GM18526 (cell line): ENCODE measurements around the gene WDR70.
A peak's percentile ranks its signal among the peaks of the same experiment; 100 is the strongest.

Experiments
- POLR2A ChIP-seq: IDR thresholded peaks from 3 replicates; pipeline ENCODE4 v1.6.1; 2011; ENCODE audit not compliant: insufficient read length; ENCODE audit errors: extremely low read depth

WDR70 gene

DNA sequence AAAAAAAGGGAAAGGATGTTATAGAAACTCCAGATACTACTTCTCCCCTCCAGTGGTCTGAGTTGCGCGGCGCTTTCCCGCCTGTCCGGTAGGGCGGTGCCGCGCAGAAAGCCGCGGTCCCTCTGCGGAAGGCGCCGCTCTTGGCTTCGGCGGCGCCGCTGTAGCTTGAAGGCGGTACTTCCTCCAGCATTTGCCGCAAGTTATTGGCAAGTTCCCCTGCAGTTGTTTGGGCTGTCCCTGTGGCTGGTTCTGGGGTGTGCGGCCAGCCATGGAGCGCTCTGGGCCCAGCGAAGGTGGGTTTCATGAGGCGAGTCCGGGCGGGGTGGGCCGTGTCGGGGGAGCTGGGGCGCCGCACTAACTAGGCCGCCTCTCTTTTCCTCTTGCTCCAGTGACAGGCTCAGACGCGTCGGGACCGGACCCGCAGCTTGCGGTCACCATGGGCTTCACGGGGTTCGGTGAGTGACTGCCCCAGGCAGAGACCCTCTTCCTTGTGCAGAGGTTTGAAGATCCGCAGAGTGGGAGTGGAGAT is at the start of gene WDR70:
Gene WDR70, plus strand, starts transcription at position 219 of the 529 bp plus-strand sequence. Its CDS starts 50 bp downstream, at position 269.
- TF ChIP-seq POLR2A, result peak; percentile 67

DNA sequence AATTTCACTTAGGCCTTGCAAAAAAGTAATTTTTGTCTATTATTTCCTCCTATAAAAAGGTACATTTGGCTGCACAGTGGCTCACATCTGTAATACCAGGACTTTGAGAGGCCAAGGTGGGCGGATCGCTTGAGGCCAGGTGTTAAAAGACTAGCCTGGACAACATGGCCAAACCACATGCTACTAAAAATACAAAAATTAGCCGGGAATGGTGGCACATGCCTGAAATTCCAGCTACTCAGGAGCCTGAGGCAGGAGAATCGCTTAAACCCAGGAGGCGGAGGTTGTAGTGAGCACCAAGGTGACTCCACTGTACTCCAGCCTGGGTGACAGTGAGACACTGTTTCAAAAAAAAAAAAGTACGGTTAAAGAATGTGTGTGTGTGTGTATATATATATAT is 24.0 kb upstream of the WDR70 start:
- TF ChIP-seq POLR2A, result no peak

DNA sequence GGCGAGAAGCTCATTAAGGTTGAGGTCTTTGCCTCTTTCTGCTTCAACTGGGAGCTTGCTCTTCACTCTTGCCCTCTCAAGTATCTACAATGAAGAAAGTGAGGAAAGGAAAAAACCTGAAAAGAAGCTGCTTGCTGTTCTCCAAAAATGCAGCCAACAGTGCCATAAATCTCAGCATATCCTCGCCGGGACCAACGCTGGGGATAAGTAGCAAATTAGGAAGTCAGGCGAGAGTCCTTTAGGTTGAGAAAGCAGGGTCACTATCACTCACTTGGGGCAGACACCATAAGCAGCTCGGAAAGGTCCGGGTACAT is 8.6 kb upstream of the WDR70 start:
- TF ChIP-seq POLR2A, result no peak

DNA sequence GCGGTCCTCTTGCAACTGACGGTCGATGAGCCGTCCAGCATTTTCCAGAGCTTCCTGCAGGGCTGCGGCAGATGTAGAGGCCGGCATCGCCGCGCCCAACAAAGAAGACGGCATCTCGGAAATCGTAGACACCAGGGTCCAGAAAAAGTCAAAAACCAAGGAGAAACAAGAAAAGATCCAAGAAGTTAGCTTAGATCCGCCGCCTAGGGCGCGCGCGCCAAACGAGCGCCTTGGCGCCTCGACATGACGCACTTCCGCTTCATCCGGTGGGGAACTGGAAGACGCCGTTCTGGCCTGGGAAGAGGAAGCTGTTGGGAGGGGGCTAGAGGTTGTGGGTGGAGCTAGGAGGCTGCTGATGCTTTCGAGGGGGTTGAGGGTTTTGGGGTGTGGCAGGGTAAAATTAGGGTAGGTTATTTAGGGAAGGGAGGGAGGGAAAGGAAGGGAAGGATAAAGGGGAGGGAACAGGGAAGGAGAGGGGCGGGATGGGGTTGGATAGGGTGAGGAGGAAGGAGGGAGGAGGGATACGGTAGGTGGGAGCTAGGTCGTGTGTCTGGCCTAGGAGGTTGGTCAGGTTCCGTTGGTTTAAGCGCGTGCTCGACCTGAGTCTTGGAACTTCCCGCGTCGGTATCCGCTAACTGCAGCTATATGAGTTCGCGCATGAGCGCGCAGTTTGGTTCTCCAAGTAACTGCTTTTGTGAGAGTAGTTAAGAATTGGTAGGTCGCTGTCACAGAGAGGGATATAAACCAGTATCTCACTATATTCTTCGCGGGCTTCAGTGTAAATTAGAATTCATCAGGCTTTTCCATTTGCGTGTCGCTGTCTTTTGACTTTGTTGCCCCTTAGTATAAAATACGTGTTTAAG is 8.0 kb upstream of the WDR70 start, which contains the start of gene NUP155:
Gene NUP155, minus strand, starts transcription at position 243 of the 863 bp plus-strand sequence. Its CDS starts 129 bp downstream, at position 114.
- TF ChIP-seq POLR2A, result peak; percentile 80

DNA sequence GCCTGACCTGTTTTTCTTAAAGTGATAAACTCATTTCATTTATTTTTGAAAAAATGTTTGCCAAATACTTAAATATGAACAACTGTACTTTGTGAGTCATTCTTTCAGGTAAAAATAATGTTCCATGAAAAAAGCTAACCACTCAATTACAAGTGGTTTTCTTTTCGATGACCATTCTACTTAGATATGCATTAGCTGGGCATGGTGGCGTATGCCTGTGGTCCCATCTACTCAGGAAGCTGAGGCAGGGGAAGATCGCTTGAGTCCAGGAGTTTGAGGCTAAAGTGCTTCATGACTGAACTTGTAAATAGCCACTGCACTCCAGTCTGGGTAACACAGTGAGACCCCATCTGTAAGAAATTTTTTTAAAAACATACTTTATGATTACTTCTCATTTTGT is 4.0 kb upstream of the WDR70 start:
- no peak for TF ChIP-seq POLR2A

DNA sequence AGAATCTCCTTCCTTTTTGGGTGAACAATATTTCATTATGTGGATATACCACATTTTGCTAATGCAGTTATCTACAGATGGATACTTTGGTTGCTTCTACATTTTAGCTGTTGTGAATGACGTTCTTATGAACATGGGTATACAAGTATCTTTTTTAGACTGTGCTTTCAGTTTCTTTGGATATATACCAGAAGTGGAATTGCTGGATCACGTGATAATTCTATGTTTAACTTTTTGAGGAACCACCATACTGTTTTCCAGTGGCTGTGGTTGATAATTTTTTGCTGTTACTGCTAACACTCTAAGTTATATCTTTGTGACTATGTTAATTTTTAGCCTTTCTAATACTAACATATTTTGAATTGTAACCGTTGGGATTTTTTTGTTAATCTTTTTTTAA is 12.5 kb downstream of the WDR70 start:
- TF ChIP-seq POLR2A, result no peak

DNA sequence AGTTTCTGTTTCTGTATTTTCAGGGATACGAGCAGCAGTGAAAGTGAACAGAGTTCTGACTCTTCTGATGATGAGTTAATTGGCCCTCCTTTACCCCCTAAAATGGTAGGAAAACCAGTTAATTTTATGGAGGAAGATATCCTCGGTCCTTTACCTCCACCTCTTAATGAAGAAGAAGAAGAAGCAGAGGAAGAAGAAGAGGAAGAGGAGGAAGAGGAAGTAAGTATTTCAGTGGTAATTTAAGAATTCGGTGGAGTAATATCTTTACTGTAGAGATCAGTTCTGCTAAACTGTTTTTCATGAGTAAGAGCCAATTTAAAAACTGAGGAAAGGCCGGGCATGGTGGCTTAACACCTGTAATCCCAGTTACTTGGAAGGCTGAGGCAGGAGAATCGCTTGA is 17.2 kb downstream of the WDR70 start:
- no peak for TF ChIP-seq POLR2A

DNA sequence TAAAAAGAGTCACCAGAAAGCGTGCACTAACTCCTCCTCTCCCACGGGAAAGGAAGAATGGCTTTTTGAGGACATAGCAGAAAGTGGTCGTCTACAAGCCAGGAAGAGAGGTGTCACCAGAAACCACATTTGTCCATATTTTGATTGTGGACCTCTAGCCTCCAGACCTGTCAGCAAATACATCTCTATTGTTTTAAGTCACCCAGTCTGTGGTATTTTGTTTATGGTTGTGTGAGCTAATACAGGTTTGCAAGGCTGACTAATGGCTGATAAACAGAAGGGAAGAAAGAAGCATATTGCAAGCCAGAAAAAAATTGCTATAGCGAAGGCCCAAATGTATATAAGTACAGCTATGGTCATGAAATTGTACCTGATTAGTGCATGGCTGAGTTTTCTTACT is 21.4 kb downstream of the WDR70 start:
- no peak for TF ChIP-seq POLR2A

DNA sequence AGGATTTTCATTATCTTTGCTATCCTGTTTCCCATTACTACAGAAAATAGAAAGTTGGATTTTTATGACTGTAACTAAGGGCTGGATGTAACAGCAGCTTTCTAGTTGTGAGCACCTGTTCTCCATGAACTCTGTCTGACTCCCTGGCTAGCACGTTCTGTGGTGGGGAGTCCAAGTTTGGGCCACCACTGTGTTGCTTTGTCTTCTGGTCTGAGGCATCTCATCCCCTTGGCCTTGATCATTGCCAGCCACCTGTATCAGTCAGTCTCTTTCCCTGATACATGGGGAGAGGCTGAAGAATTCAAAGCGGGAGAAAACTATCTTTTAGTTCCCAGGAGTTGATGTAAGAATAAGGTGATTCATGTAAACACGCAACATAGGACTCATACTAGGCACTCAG is 33.4 kb downstream of the WDR70 start:
- no peak for TF ChIP-seq POLR2A

DNA sequence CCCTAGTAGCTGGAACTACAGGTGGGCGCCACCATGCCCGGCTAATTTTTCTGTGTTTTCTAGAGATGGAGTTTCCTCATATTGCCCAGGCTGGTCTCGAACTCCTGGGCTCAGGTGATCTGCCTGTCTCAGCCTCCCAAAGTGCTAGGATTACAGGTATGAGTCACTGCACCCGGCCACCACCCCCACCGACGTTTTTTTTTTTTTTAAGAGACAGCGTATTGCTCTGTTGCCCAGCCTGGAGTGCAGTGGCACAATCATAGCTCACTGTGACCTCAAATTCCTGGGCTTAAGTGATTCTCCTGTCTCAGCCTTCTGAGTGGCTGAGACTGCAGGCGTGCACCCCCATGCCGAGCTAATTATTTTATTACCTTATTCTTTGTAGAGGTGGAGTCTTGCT is 38.2 kb downstream of the WDR70 start:
- TF ChIP-seq POLR2A, result no peak

DNA sequence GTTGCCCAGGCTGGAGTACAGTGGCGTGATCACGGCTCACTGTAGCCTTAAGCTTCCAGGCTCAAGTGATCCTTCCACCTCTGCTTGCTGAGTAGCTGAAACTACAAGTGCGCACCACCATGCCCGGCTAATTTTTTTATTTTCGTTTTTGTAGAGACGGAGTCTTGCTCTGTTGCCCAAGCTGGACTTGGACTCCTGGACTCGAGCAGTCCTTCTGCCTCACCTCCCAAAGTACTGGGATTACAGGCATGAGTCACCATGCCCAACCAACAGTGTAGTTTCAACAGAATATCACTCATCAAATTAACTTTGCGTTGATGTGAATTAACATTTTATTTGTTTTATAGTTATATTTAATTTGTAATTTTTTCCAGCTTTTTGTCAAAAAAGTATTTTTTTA is 45.3 kb downstream of the WDR70 start:
- TF ChIP-seq POLR2A, result no peak

DNA sequence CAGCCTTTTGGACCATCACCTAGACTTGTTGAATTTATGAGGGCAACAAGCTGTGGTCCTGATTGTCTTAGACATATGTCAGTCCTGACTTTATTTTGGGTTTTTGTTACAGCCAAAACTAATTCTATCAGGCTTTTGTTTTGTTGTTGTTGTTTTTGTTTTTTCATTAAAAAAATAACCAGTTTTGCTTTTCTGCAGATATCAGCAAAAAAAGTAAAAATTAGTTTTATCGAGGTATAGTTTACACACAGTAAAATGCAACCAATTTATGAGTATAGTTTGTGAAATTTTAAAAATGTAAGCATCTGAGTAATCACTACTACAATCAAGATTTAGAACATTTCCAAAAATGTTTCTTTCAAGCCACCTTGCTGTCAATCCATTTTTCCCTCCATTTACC is 48.9 kb downstream of the WDR70 start:
- no peak for TF ChIP-seq POLR2A

DNA sequence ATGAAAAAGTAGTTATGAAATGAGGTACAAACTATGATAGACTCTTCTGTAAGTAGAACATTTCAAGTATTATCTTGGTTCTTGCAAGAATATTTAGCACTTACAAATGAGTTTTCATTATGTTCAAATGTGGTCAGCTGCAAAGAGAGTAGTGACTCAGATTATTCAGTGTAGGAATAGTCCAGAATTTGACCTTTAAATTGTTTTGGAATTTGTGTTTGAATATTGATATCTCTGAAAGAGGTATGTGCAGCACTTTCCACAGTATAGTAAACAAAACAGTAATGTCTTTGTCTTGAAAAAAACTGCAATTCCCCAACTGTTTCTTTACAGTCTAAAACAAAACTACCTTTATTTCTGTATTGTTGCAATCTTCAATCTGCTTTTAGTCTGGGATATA is 56.1 kb downstream of the WDR70 start:
- no peak for TF ChIP-seq POLR2A

DNA sequence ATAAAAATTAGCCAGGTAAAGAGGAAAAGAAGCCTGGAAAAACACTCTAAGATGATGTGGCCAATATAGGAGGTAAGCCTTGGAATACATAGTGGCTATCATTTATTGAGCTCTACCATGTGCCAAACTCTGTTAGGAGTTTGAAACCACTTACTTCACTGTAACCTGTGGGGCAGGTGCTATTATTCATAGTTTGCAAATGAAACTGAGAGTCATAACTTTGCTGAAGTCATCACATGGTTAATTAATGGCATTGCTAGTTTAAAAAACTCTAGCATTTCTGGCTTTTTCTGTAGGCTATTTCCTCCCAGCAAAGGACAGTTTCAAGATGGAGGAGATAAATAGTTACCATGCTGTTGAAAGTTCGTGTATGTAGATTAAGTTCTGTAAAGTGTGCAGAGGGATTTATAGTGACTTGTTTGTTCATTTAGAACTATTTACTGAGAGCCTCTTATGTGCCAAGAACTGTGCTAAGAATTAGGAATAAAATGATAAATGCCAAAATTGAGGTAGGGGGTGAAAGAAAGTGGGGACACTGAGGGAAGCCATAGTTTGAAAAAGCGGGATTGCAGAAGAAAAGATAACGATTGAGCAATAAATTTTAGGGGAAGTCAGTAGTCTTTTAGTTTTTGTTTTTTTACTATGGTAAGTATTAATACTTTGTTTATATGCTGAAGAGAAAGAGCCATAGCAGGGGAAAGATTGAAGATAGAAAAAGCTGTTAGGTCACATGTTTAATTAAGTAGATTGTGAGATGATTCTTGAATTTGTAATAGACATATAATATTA is 57.2 kb downstream of the WDR70 start:
- no peak for TF ChIP-seq POLR2A

DNA sequence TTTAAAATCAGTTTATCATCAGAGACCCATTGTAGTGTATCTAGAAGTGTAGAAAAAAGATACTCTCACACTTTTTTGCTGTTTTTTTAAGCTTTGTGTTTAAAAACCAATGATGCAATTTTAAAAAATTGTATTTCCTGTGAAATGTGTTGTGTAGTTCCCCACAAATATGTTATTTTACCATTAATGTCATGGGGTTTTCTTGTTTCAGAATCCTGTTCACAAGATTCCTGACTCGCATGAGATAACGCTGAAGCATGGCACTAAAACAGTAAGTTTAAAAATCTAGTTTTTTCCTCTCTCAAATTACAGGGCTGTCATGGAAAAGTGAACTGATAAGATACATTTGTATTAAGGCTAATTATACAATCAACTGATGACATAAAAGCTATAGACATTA is 58.6 kb downstream of the WDR70 start:
- TF ChIP-seq POLR2A, result no peak

DNA sequence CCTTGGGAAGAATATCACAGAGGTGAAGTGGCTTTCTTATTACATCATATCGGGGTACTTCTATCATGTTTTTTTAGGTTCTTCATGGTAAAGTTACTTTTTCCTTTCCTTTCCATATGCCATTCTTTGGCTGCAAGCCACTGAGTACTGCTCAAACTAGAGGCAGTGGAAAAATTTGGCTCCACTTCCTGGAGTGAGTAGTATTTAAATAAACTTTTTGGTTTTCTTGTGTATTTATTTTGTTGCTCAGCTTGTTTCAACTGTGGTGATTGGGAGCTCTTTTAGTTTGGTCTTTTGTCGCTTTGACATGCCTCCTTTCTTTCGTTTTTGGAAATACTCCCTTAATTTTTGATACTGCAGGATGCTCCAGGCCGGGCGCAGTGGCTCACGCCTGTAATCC is 69.8 kb downstream of the WDR70 start:
- no peak for TF ChIP-seq POLR2A
